HepG2 (cell line): ENCODE measurements around the gene GPR176. TPM values are rescaled to one million over a fixed set of nuclear protein-coding genes. Genes with fewer than 3 reads are reported as not detected.

Source experiments
- ATAC-seq: fragments of 200-7000 bp; cut with Tn5 transposase; 3 replicates; pipeline ENCODE4 v1.9.1; 2020; ENCODE audit warnings: mild to moderate bottlenecking, moderate library complexity
- BruUV-seq: library from RNA; stranded (reverse); fragments of 400-500 nt; replicated peaks from 2 replicates; lab custom pipeline; 2021; lab: Mats Ljungman, UMichigan
- CTCF ChIA-PET: fragments of 300-600 bp; formaldehyde crosslinking; extraction: SDS; loops from one replicate; lab custom pipeline; 2021; ENCODE audit warnings: low total read pairs, inconsistent platforms, low intra/inter-chr PET ratio; lab: Yijun Ruan, JAX
- POLR2A ChIA-PET: fragments of 350-600 bp; sonication (Branson Sonifier 250); formaldehyde crosslinking; loops from one replicate; lab custom pipeline; 2020; ENCODE audit warnings: antibody characterized with exemption, inconsistent platforms; lab: Yijun Ruan, JAX
- DNase-seq: peaks from one replicate; pipeline ENCODE4 v3.0.0-alpha.2; 2015; ENCODE audit warnings: low spot score
- FAIRE-seq: peaks from 3 replicates; lab custom pipeline; 2011; peaks lifted over from hg19 to GRCh38; lab: Jason Lieb, UNC
- H2AFZ ChIP-seq: one replicate; pipeline ENCODE4 v1.6.1; 2011; ENCODE audit warnings: low read length, inconsistent platforms
- H3K27ac ChIP-seq: fragments of 300-600 bp; 3 replicates; pipeline ENCODE4 v1.8.0; 2011; ENCODE audit warnings: mixed run types, mild to moderate bottlenecking, mixed read lengths, low read length, inconsistent platforms; ENCODE audit not compliant: insufficient read depth; ENCODE audit errors: extremely low read length
- H3K27me3 ChIP-seq, 2 experiments: fragments of 200-600 bp in 1 of 2; 2 replicates in 1 of 2; 3 replicates in 1 of 2; pipeline versions ENCODE4 v1.6.0 to v1.8.0; 2011; ENCODE audit warnings: low read length in 2 of 2, mild to moderate bottlenecking in 2 of 2, moderate library complexity in 2 of 2, inconsistent platforms in 1 of 2; ENCODE audit not compliant: insufficient read depth in 2 of 2, control insufficient read depth in 1 of 2
- H3K36me3 ChIP-seq, 2 experiments: fragments of 200-600 bp in 1 of 2; replicated peaks in 1 of 2; 2 replicates in 1 of 2; 3 replicates in 1 of 2; pipeline versions ENCODE4 v1.5.1 to v1.8.0; 2011; ENCODE audit warnings: low read length in 2 of 2, inconsistent platforms in 1 of 2; ENCODE audit not compliant: insufficient read depth in 2 of 2, control insufficient read depth in 1 of 2
- H3K4me1 ChIP-seq: 2 replicates; pipeline ENCODE4 v1.5.1; 2012; ENCODE audit warnings: low read length, inconsistent platforms; ENCODE audit not compliant: insufficient read depth
- H3K4me2 ChIP-seq: 2 replicates; pipeline ENCODE4 v1.6.0; 2011; ENCODE audit warnings: low read depth, low read length, inconsistent platforms
- H3K4me3 ChIP-seq, 3 experiments: fragments of 200-600 bp in 1 of 3; sonication (generic), shearing (Covaris generic) in 1 of 3; replicated peaks in 1 of 3; 2 replicates each; pipeline ENCODE4 v1.5.1; 2011 to 2016; ENCODE audit warnings: low read length in 3 of 3, inconsistent platforms in 2 of 3, low read depth in 2 of 3, mild to moderate bottlenecking in 2 of 3, control low read depth in 1 of 3, mixed read lengths in 1 of 3; ENCODE audit not compliant: insufficient read depth in 1 of 3
- H3K79me2 ChIP-seq: one replicate; pipeline ENCODE4 v1.6.1; 2011; ENCODE audit warnings: low read length, inconsistent platforms; ENCODE audit not compliant: insufficient read depth
- H3K9ac ChIP-seq: 2 replicates; pipeline ENCODE4 v1.6.0; 2011; ENCODE audit warnings: mild to moderate bottlenecking, low read depth, low read length, inconsistent platforms; ENCODE audit not compliant: insufficient read depth
- H3K9me3 ChIP-seq: 2 replicates; pipeline ENCODE4 v1.5.1; 2012; ENCODE audit warnings: mild to moderate bottlenecking, low read length
- H4K20me1 ChIP-seq: 2 replicates; pipeline ENCODE4 v1.6.0; 2011; ENCODE audit warnings: inconsistent platforms, mild to moderate bottlenecking, low read length, moderate library complexity; ENCODE audit not compliant: insufficient read depth
- ATF4 ChIP-seq, 2 experiments: fragments of 450-650 bp in 1 of 2; sonication (generic) in 1 of 2; formaldehyde crosslinking; IDR thresholded peaks; 2 replicates each; pipeline versions ENCODE4 v1.5.0 to v1.8.0; 2020 to 2022; ENCODE audit warnings: mild to moderate bottlenecking in 1 of 2, missing genetic modification reagents in 1 of 2
- ATF5 ChIP-seq: sonication (generic); formaldehyde crosslinking; IDR thresholded peaks from 2 replicates; pipeline ENCODE4 v1.4.0; 2020; ENCODE audit warnings: mild to moderate bottlenecking, low read depth, missing genetic modification reagents
- ERF ChIP-seq: IDR thresholded peaks from 2 replicates; pipeline ENCODE4 v1.6.1; 2018; ENCODE audit warnings: missing biosample characterization, missing genetic modification reagents
- KLF16 ChIP-seq, 2 experiments: sonication (generic) in 1 of 2; formaldehyde crosslinking in 1 of 2; IDR thresholded peaks; 2 replicates each; pipeline versions ENCODE4 v1.6.1 to v1.8.0; 2016 to 2023; ENCODE audit warnings: missing genetic modification reagents in 2 of 2, missing compliant biosample characterization in 1 of 2
- SALL2 ChIP-seq: sonication (generic); formaldehyde crosslinking; IDR thresholded peaks from 2 replicates; pipeline ENCODE4 v1.8.1; 2023; ENCODE audit warnings: mild to moderate bottlenecking, missing genetic modification reagents, inconsistent platforms
- TBX3 ChIP-seq: fragments of 450-650 bp; IDR thresholded peaks from 2 replicates; pipeline ENCODE4 v1.6.1; 2017; ENCODE audit warnings: antibody characterized with exemption, mild to moderate bottlenecking, inconsistent platforms, borderline replicate concordance
- ZKSCAN1 ChIP-seq: fragments of 150-350 bp; IDR thresholded peaks from 2 replicates; pipeline ENCODE4 v1.6.1; 2014; ENCODE audit warnings: low read length
- ZNF281 ChIP-seq: sonication (generic); formaldehyde crosslinking; IDR thresholded peaks from 2 replicates; pipeline ENCODE4 v1.4.0; 2020; ENCODE audit warnings: missing genetic modification reagents, borderline replicate concordance
- ZNF503 ChIP-seq: sonication (generic); formaldehyde crosslinking; IDR thresholded peaks from 2 replicates; pipeline ENCODE4 v1.4.0; 2020; ENCODE audit warnings: missing genetic modification reagents
- ZNF576 ChIP-seq: sonication (generic); formaldehyde crosslinking; IDR thresholded peaks from 2 replicates; pipeline ENCODE4 v1.4.0; 2020; ENCODE audit warnings: mild to moderate bottlenecking, missing genetic modification reagents
- ZNF746 ChIP-seq: sonication (generic); formaldehyde crosslinking; IDR thresholded peaks from 2 replicates; pipeline ENCODE4 v1.8.0; 2022; ENCODE audit warnings: mild to moderate bottlenecking, missing genetic modification reagents
- WGBS: methylation state at CpG from one replicate; pipeline ENCODE4 v1.1.6; 2017; ENCODE audit warnings: low lambda C conversion rate; 5-methylcytosine and 5-hydroxymethylcytosine counted together
- in situ Hi-C: cut with HindIII; loops from 2 replicates; pipeline ENCODE4 v1.10.0; 2017; ENCODE audit warnings: low pct_unique_long_range_greater_than_20kb; ENCODE audit not compliant: extremely low pct_ligation_motif_present
- intact Hi-C: fragments of 100-400 bp; cut with micrococcal nuclease; formaldehyde crosslinking; loops from one replicate; pipeline ENCODE4 v1.10.0; 2022; ENCODE audit not compliant: unreplicated experiment
- polyA plus RNA-seq, 8 experiments: library from polyadenylated mRNA; depleted of rRNA in 3 of 8; stranded (reverse) in 7 of 8; unstranded in 1 of 8; fragments of >200 nt; fragmentation: Illumina TruSeq in 4 of 8; extraction: Trizol in 4 of 8; gene quantifications; 2 replicates each; pipeline versions ENCODE4 v1.2.1 to v1.2.3, GENCODE V29; 2011 to 2016; ENCODE audit warnings: low read depth in 4 of 8, missing spikeins in 1 of 8, mixed read lengths in 1 of 8; ENCODE audit not compliant: insufficient read depth in 1 of 8
- total RNA-seq, 5 experiments: library from RNA; depleted of rRNA; stranded (reverse); fragments of >200 nt; fragmentation: Illumina TruSeq; extraction: Trizol; gene quantifications; 2 replicates each; pipeline ENCODE4 v1.2.3, GENCODE V29; 2016; ENCODE audit warnings: low read depth in 1 of 5

GPR176 gene
- total and polyA plus RNA-seq, 2 of the 13 experiments (the other 11 are each of a cell fraction or from before 2014, with no cell fraction given): 0.11 to 0.20 TPM

- TF ChIP-seq ZNF576 (CRISPR knock-in tag): no peak
Measured at GRCh38 chr15:39925112-39925842, 5.2 kb upstream of the GPR176 start (continued).

- 48% methylated on average over 3 of the region's 3 CpGs for WGBS
- Histone ChIP-seq H3K4me1 (peaks cover 18% of the 10 kb centered on the region), H2AFZ (no peak overlapping the region), H3K36me3 (no peaks in the 10 kb centered on the region), H4K20me1 (no peaks in the 10 kb centered on the region), H3K4me3 (no peak overlapping the region), H3K79me2 (no peaks in the 10 kb centered on the region)
- no peak for ATAC-seq
- POLR2A ChIA-PET: interaction anchor here (1.4 kb wide), 1 partner anchor 80 kb away, joined by 3 read pairs; no protein-coding TSS in a partner anchor
- no peak for DNase-seq
- no peak for TF ChIP-seq ATF5 (CRISPR knock-in tag)
- no peak for TF ChIP-seq ZNF281 (CRISPR knock-in tag)
- TF ChIP-seq ERF (CRISPR knock-in tag): no peak
- no peak for TF ChIP-seq ZNF503 (CRISPR knock-in tag)
- no peak for TF ChIP-seq SALL2 (CRISPR knock-in tag)
- no peak for TF ChIP-seq ZKSCAN1
- TF ChIP-seq KLF16 (CRISPR knock-in tag; IDR thresholded peaks at IDR 0.05): no peak
- no peak for TF ChIP-seq TBX3
- no peak for TF ChIP-seq ZNF746 (CRISPR knock-in tag)
- TF ChIP-seq ATF4 (CRISPR knock-in tag; IDR thresholded peaks at IDR 0.05): no peak
- TF ChIP-seq, all 625 proteins: peak for 0
- BruUV-seq: no TSS peak
- in situ Hi-C loops: no loop called here
- Histone ChIP-seq H3K27me3 (peaks cover 4 to 17% of the 10 kb centered on the region in 2 experiments; a peak in 3 of 5 replicates), H3K27ac (no peak overlapping the region), H3K9me3 (no peaks in the 10 kb centered on the region), H3K9ac (no peak overlapping the region), H3K4me2 (no peak overlapping the region)
- no peak for FAIRE-seq
- CTCF ChIA-PET: no interaction called here
- intact Hi-C loops: loop anchor here (5.0 kb wide), 1 partner anchor 37 kb away; no protein-coding TSS in a partner anchor
Measured at GRCh38 chr15:39924437-39924836, 4.4 kb upstream of the GPR176 start.
